H1 (cell line): ENCODE measurements around the gene RHOBTB3. TPM values are rescaled to one million over a fixed set of nuclear protein-coding genes. Genes with fewer than 3 reads are reported as not detected.

Source experiments
- CTCF ChIA-PET: fragments of 300-600 bp; sonication (Branson Sonifier 250); formaldehyde crosslinking; loops from one replicate; lab custom pipeline; 2021; ENCODE audit not compliant: partially characterized antibody; lab: Charles Lee
- POLR2A ChIA-PET: fragments of 300-600 bp; sonication (Branson Sonifier 250); formaldehyde crosslinking; loops from one replicate; lab custom pipeline; 2021; ENCODE audit warnings: inconsistent platforms; ENCODE audit not compliant: partially characterized antibody; lab: Charles Lee
- DNase-seq, 2 experiments: peaks; one replicate each; pipeline versions ENCODE4 v3.0.0 to v3.0.0-alpha.2; 2010 to 2022; ENCODE audit warnings: low spot score in 2 of 2, low read depth in 1 of 2, mixed read lengths in 1 of 2
- FAIRE-seq: peaks from 2 replicates; lab custom pipeline; 2011; peaks lifted over from hg19 to GRCh38; lab: Jason Lieb, UNC
- H2AFZ ChIP-seq: 2 replicates; pipeline ENCODE4 v1.8.1; 2012; ENCODE audit warnings: low read length, inconsistent platforms
- H2AK5ac ChIP-seq: 2 replicates; pipeline ENCODE4 v1.6.1; 2013; ENCODE audit warnings: low read depth, low read length
- H2BK120ac ChIP-seq: replicated peaks from 2 replicates; pipeline ENCODE3; 2013; ENCODE audit warnings: low read depth, low read length, inconsistent platforms
- H2BK12ac ChIP-seq: 2 replicates; pipeline ENCODE4 v1.6.1; 2013; ENCODE audit warnings: low read depth, low read length
- H2BK15ac ChIP-seq: 2 replicates; pipeline ENCODE4 v1.6.1; 2013; ENCODE audit warnings: low read length
- H2BK20ac ChIP-seq: 2 replicates; pipeline ENCODE4 v1.6.1; 2013; ENCODE audit warnings: low read length
- H2BK5ac ChIP-seq: 2 replicates; pipeline ENCODE4 v1.6.1; 2013; ENCODE audit warnings: low read depth, low read length
- H3K14ac ChIP-seq: 2 replicates; pipeline ENCODE4 v1.6.1; 2013; ENCODE audit warnings: inconsistent platforms; ENCODE audit not compliant: insufficient read length
- H3K18ac ChIP-seq: 2 replicates; pipeline ENCODE4 v1.6.1; 2013; ENCODE audit warnings: low read length; ENCODE audit errors: extremely low read depth
- H3K23ac ChIP-seq: 2 replicates; pipeline ENCODE4 v1.6.1; 2013; ENCODE audit warnings: inconsistent platforms; ENCODE audit not compliant: insufficient read length
- H3K23me2 ChIP-seq: 2 replicates; pipeline ENCODE4 v1.6.1; 2013; ENCODE audit warnings: low read depth, low read length
- H3K27ac ChIP-seq: 2 replicates; pipeline ENCODE4 v1.6.1; 2011; ENCODE audit warnings: low read depth, low read length, inconsistent platforms
- H3K27me3 ChIP-seq, 4 experiments: replicated peaks in 1 of 4; 1 replicate in 1 of 4; 2 replicates in 3 of 4; pipeline versions ENCODE4 v1.6.1 to v1.8.1; 2011 to 2013; ENCODE audit warnings: low read length in 3 of 4, mild to moderate bottlenecking in 3 of 4, inconsistent platforms in 2 of 4, mixed read lengths in 2 of 4, moderate library complexity in 1 of 4; ENCODE audit not compliant: control insufficient read depth in 3 of 4, insufficient read depth in 3 of 4; ENCODE audit errors: extremely low read depth in 1 of 4
- H3K36me3 ChIP-seq, 4 experiments: 2 replicates each; pipeline versions ENCODE4 v1.6.1 to v1.8.1; 2011 to 2013; ENCODE audit warnings: mild to moderate bottlenecking in 4 of 4, low read length in 3 of 4, moderate library complexity in 2 of 4, control low read depth in 1 of 4, inconsistent platforms in 1 of 4; ENCODE audit not compliant: insufficient read depth in 4 of 4, control insufficient read depth in 2 of 4
- H3K4ac ChIP-seq: replicated peaks from 2 replicates; pipeline ENCODE3; 2013; ENCODE audit warnings: low read length, low read depth, mixed read lengths, inconsistent platforms; ENCODE audit not compliant: insufficient read length
- H3K4me1 ChIP-seq, 4 experiments: replicated peaks in 1 of 4; 1 replicate in 1 of 4; 2 replicates in 3 of 4; pipeline versions ENCODE4 v1.6.1 to v1.8.1; 2011 to 2013; ENCODE audit warnings: low read length in 3 of 4, inconsistent platforms in 2 of 4, mixed read lengths in 1 of 4; ENCODE audit not compliant: insufficient read depth in 4 of 4, control insufficient read depth in 3 of 4
- H3K4me2 ChIP-seq, 2 experiments: 2 replicates each; pipeline versions ENCODE4 v1.6.1 to v1.8.1; 2011 to 2013; ENCODE audit warnings: low read depth in 2 of 2, low read length in 2 of 2, control low read depth in 1 of 2, inconsistent platforms in 1 of 2, mild to moderate bottlenecking in 1 of 2; ENCODE audit not compliant: insufficient read depth in 1 of 2
- H3K4me3 ChIP-seq, 4 experiments: fragments of 200-600, 300-600 bp in 1 of 4; sonication (generic), shearing (Covaris generic), sonication (Bioruptor Twin) in 1 of 4; 2 replicates each; pipeline versions ENCODE4 v1.5.1 to v1.8.1; 2011 to 2016; ENCODE audit warnings: low read length in 4 of 4, low read depth in 3 of 4, control low read depth in 2 of 4, inconsistent platforms in 2 of 4, mild to moderate bottlenecking in 2 of 4, mixed read lengths in 1 of 4, moderate library complexity in 1 of 4; ENCODE audit not compliant: insufficient read depth in 2 of 4; ENCODE audit errors: extremely low read depth in 1 of 4
- H3K56ac ChIP-seq: replicated peaks from 2 replicates; pipeline ENCODE3; 2013; ENCODE audit warnings: low read depth, mild to moderate bottlenecking, mixed read lengths, low read length, inconsistent platforms; ENCODE audit not compliant: insufficient read length
- H3K79me1 ChIP-seq: 2 replicates; pipeline ENCODE4 v1.6.1; 2013; ENCODE audit warnings: low read depth, low read length, control low read depth
- H3K79me2 ChIP-seq, 2 experiments: 2 replicates each; pipeline versions ENCODE4 v1.6.1 to v1.8.1; 2012 to 2013; ENCODE audit warnings: low read length in 2 of 2, mild to moderate bottlenecking in 2 of 2, inconsistent platforms in 1 of 2; ENCODE audit not compliant: insufficient read depth in 2 of 2, control insufficient read depth in 1 of 2
- H3K9ac ChIP-seq, 4 experiments: replicated peaks in 1 of 4; 1 replicate in 1 of 4; 2 replicates in 3 of 4; pipeline versions ENCODE4 v1.6.1 to v1.8.1; 2011 to 2013; ENCODE audit warnings: low read depth in 3 of 4, low read length in 3 of 4, control low read depth in 2 of 4, mild to moderate bottlenecking in 2 of 4, moderate library complexity in 2 of 4, inconsistent platforms in 1 of 4; ENCODE audit errors: extremely low read depth in 1 of 4
- H3K9me3 ChIP-seq, 2 experiments: 2 replicates each; pipeline versions ENCODE4 v1.6.1 to v1.8.1; 2012 to 2013; ENCODE audit warnings: mild to moderate bottlenecking in 2 of 2, moderate library complexity in 2 of 2, control low read depth in 1 of 2, inconsistent platforms in 1 of 2, low read depth in 1 of 2, low read length in 1 of 2, mixed read lengths in 1 of 2; ENCODE audit not compliant: insufficient read depth in 2 of 2
- H4K20me1 ChIP-seq, 2 experiments: replicated peaks in 1 of 2; 2 replicates each; pipeline versions ENCODE3 to v1.8.1; 2011 to 2013; ENCODE audit warnings: inconsistent platforms in 2 of 2, low read length in 2 of 2, mild to moderate bottlenecking in 1 of 2; ENCODE audit not compliant: insufficient read depth in 2 of 2, control insufficient read depth in 1 of 2
- H4K5ac ChIP-seq: 2 replicates; pipeline ENCODE4 v1.6.1; 2013; ENCODE audit warnings: low read length, low read depth, mixed read lengths, inconsistent platforms; ENCODE audit not compliant: insufficient read length
- H4K8ac ChIP-seq: 2 replicates; pipeline ENCODE4 v1.8.0; 2013; ENCODE audit warnings: mild to moderate bottlenecking, moderate library complexity, low read length, inconsistent platforms; ENCODE audit not compliant: insufficient read depth; ENCODE audit errors: extremely low read depth
- H4K91ac ChIP-seq: replicated peaks from 2 replicates; pipeline ENCODE3; 2013; ENCODE audit warnings: low read length, mixed read lengths, inconsistent platforms; ENCODE audit not compliant: insufficient read length
- BCL11A ChIP-seq, 2 experiments: IDR thresholded peaks; one replicate each; pipeline ENCODE4 v1.6.1; 2011; ENCODE audit warnings: low read depth in 2 of 2, low read length in 2 of 2, mild to moderate bottlenecking in 2 of 2
- EGR1 ChIP-seq: IDR thresholded peaks from 2 replicates; pipeline ENCODE4 v1.6.1; 2011; ENCODE audit warnings: low read depth, low read length, borderline replicate concordance
- EP300 ChIP-seq, 2 experiments: IDR thresholded peaks; 1 replicate in 1 of 2; 2 replicates in 1 of 2; pipeline ENCODE4 v1.6.1; 2011 to 2012; ENCODE audit warnings: low read depth in 2 of 2, low read length in 2 of 2, mild to moderate bottlenecking in 2 of 2, borderline replicate concordance in 1 of 2, inconsistent platforms in 1 of 2, moderate library complexity in 1 of 2
- FOSL1 ChIP-seq: IDR thresholded peaks from 2 replicates; pipeline ENCODE4 v1.6.1; 2011; ENCODE audit warnings: mild to moderate bottlenecking, low read depth, low read length, moderate library complexity; ENCODE audit not compliant: insufficient read depth
- KDM5A ChIP-seq: fragments of 200-600 bp; IDR thresholded peaks from 2 replicates; pipeline ENCODE4 v1.7.1; 2012; ENCODE audit warnings: mild to moderate bottlenecking, low read length, inconsistent platforms, mixed read lengths
- RAD21 ChIP-seq, 2 experiments: IDR thresholded peaks in 1 of 2; conservative IDR thresholded peaks in 1 of 2; 2 replicates each; pipeline ENCODE4 v1.6.1; 2011; ENCODE audit warnings: low read depth in 2 of 2, low read length in 2 of 2, improper control_type of control experiment in 1 of 2, inconsistent platforms in 1 of 2, mild to moderate bottlenecking in 1 of 2, moderate library complexity in 1 of 2
- SIN3A ChIP-seq, 2 experiments: IDR thresholded peaks in 1 of 2; conservative IDR thresholded peaks in 1 of 2; 2 replicates each; pipeline ENCODE4 v1.6.1; 2011 to 2012; ENCODE audit warnings: low read length in 2 of 2, improper control_type of control experiment in 1 of 2, low read depth in 1 of 2, mild to moderate bottlenecking in 1 of 2
- SP1 ChIP-seq: IDR thresholded peaks from 2 replicates; pipeline ENCODE4 v1.6.1; 2011; ENCODE audit warnings: low read depth, low read length
- WGBS, 2 experiments: shearing (Covaris generic) in 1 of 2; methylation state at CpG; one replicate each; pipeline versions ENCODE4 v1.1.6 to v1.1.7; 2013 to 2015; ENCODE audit warnings: low lambda C conversion rate in 2 of 2, mixed read lengths in 2 of 2, inconsistent platforms in 1 of 2, low coverage in 1 of 2, missing lambda C conversion rate in 1 of 2; ENCODE audit not compliant: insufficient replicate concordance in 2 of 2, insufficient coverage in 1 of 2, insufficient read length in 1 of 2; ENCODE audit errors: extremely low coverage in 1 of 2, missing lambda C conversion rate in 1 of 2; 5-methylcytosine and 5-hydroxymethylcytosine counted together
- polyA plus RNA-seq, 7 experiments: library from polyadenylated mRNA; depleted of rRNA in 3 of 7; stranded (reverse) in 5 of 7; unstranded in 2 of 7; fragments of >200 nt in 5 of 7; fragments of 200-250 nt in 2 of 7; gene quantifications; 1 replicate in 5 of 7; 2 replicates in 1 of 7; 4 replicates in 1 of 7; pipeline versions ENCODE4 v1.2.1 to v1.2.3, GENCODE V29; 2011 to 2013; ENCODE audit warnings: missing spikeins in 2 of 7, mixed read lengths in 2 of 7
- total RNA-seq: library from RNA; stranded (reverse); fragmentation: NEBNext Ultra II Directional; extraction: Animal tissue kit (Norgen Biotek cat#: 25700); gene quantifications from 2 replicates; pipeline ENCODE4 v1.2.1, GENCODE V29; 2021

Gene RHOBTB3
- total and polyA plus RNA-seq, 2 of the 8 experiments (the other 6 are each of a cell fraction or from before 2014, with no cell fraction given), result 8.2 to 17.5 TPM

DNA sequence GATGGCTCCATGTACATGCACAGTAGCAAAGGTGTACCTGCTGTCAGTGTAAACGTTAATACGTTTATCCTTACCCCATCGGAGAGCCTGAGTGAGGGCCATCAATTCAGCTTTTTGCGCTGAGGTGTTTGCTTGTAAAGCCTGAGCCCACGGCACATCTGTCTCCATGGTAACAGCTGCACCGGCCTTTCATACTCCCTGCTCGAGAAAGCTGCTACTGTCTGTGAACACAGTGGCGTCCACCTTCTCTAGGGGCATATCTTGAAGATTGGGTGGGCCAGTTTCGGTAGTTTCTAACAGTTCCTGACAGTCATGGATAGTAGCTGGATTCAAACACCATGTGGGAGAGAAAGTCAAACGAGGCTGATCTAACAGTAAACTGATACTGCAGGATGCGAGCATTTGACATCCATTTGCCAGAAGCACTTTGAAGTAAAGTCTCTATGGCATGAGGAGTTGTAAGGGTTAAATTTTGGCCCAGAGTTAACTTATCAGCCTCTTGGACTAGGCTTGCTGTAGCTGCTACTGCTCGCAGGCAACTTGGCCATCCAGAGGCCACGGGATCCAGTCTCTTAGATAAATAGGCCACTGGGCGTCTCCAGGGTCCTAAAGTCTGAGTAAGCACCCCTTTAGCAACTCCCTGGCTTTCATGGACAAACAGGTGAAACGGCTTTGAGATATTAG lies 21.0 kb upstream of the RHOBTB3 start:
- Histone ChIP-seq H3K9me3 (no peaks in the 10 kb centered on the region), H4K91ac (no peak overlapping the region), H3K18ac (no peak overlapping the region), H3K4me2 (peak overlapping the region; percentile 83 to 84), H4K5ac (no peak overlapping the region), H3K79me2 (no peaks in the 10 kb centered on the region), H2BK12ac (no peak overlapping the region), H3K27me3 (peaks cover 0 to 11% (median 9%) of the 10 kb centered on the region in 4 experiments; a peak in 6 of 7 replicates), H3K4me3 (peak overlapping the region; percentile 70 to 85 (median 76); a peak in 5 of 8 replicates), H3K79me1 (no peaks in the 10 kb centered on the region), H2BK15ac (no peak overlapping the region), H4K20me1 (no peaks in the 10 kb centered on the region), H2BK120ac (no peak overlapping the region), H2AK5ac (no peak overlapping the region), H3K27ac (no peak overlapping the region), H3K14ac (no peak overlapping the region), H3K56ac (no peak overlapping the region), H2BK20ac (no peak overlapping the region), H3K4me1 (peaks cover 2 to 10% (median 5%) of the 10 kb centered on the region in 4 experiments; a peak in 3 of 7 replicates), H3K23me2 (peaks cover 9% of the 10 kb centered on the region), H3K36me3 (no peaks in the 10 kb centered on the region), H2AFZ (peak overlapping the region; percentile 3; the same call in 1 of the 2 replicates), H3K4ac (no peak overlapping the region), H3K23ac (no peak overlapping the region), H2BK5ac (no peak overlapping the region), H3K9ac (no peak overlapping the region; a peak in 1 of 7 replicates), H4K8ac (no peak overlapping the region)
- DNase-seq, result peak in 1 of 2 experiments; percentile 63
- FAIRE-seq, result no peak
- 26% methylated on average over 15 of the region's 15 CpGs; no CpG with 5 or more reads in 1 of the 2 experiments for WGBS, 2 experiments
- peak in 1 of 2 experiments; percentile 41; a peak in 1 of 4 replicates for TF ChIP-seq SIN3A (conservative IDR thresholded peaks at IDR 0.05 in 1 of 2, IDR thresholded peaks at IDR 0.05 in 1 of 2; ENCODE audit: low read depth in 1 of 2, low read length in 2 of 2)
- peak; percentile 57; the same call in 1 of the 2 replicates for TF ChIP-seq EGR1
- TF ChIP-seq KDM5A, result no peak
- peak; percentile 89 for TF ChIP-seq FOSL1
- no peak for TF ChIP-seq BCL11A (IDR thresholded peaks at IDR 0.05; ENCODE audit: low read depth in 2 of 2, low read length in 2 of 2)
- no peak; a peak in 1 of 4 replicates for TF ChIP-seq RAD21 (IDR thresholded peaks at IDR 0.05 in 1 of 2, conservative IDR thresholded peaks at IDR 0.05 in 1 of 2; ENCODE audit: low read depth in 2 of 2, low read length in 2 of 2)
- peak; percentile 71 for TF ChIP-seq SP1
- no peak for TF ChIP-seq EP300 (IDR thresholded peaks at IDR 0.05; ENCODE audit: borderline replicate concordance in 1 of 2, low read depth in 2 of 2, low read length in 2 of 2)
- POLR2A ChIA-PET, result interaction anchor here (1.6 to 4.3 kb wide), 2 partner anchors 13 to 21 kb away, joined by 5 to 24 read pairs; partner anchors contain the start of gene RHOBTB3
- CTCF ChIA-PET, result interaction anchor here (0.6 to 1.8 kb wide), 7 partner anchors 13 to 63 kb away, joined by 3 to 6 read pairs (median 3); partner anchors contain the start of genes RFESD and RHOBTB3
